Islet of Langerhans (tissue), 1 donor: Measurements from ENCODE around the gene LAMTOR4.

Experiments used
- FAIRE-seq: peaks from one replicate; lab custom pipeline; 2011; peaks lifted over from hg19 to GRCh38; lab: Jason Lieb, UNC

LAMTOR4 gene

GRCh38 chr7:100153708-100154535 is 5.2 kb downstream of the LAMTOR4 start:
- no peak for FAIRE-seq

- FAIRE-seq = no peak
Observed at GRCh38 chr7:100154651-100155491, 6.2 kb downstream of the LAMTOR4 start.

GRCh38 chr7:100155553-100156317 is 7.0 kb downstream of the LAMTOR4 start:
- FAIRE-seq = no peak

GRCh38 chr7:100156331-100157068 is 7.8 kb downstream of the LAMTOR4 start:
- no peak for FAIRE-seq

DNA sequence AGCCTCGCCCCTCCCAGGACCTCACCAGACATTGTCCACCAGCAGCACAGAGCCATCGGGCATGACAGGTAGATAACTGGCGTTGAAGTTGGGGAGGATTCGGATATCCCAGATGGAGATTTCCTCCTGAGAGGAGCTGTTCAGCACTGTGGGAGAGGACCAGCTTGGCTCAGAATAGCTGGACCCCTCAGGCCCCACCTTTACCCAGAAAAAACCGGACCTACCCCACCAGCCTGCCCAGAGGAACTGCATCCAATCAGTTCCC is 8.3 kb downstream of the LAMTOR4 start:
- FAIRE-seq = no peak

DNA sequence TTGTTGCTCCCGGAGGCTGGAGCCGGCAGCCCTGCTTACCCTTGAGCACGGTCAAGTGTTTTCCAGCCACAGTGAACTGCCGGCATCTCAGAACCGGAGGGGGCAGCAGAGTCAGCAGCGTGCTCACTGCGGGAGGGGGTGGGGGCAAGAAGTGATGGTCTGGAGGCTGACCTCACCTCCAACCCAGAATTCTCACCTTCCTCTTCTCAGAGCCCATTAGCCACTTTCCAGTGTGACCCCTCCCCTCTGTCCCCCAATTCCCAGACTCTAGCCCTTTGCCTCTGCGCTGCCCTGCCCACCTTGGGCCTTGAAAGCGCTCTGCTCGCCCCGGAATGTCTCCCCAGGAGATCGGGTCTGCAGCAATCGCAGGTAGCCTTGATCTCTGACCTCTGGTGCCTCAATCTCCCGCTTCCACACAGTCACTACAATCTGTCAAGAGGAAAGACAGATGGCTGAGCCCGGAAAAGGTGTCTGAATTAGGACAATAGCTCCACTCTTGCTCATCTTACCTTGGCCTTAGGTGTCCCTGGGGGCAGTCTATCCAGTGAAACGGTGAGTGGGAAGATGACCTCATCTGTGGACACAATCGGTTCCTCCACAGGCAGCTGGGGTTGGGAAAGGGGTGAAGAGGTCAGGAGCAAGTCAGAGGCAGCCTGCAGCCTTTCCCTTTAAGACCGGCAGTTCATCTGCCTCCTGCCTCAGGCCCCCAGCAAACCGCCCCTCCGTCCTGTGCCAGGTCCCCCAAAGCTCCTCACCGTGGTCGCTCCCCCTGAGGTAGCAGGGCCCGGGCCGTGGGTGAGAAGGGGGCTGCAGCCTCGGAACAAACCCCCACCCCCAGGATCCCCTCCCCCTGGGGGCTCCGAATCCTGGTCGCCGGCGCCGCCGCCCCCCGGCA is 8.9 kb downstream of the LAMTOR4 start:
- FAIRE-seq = no peak

- no peak for FAIRE-seq
Observed at GRCh38 chr7:100158229-100159098, 9.7 kb downstream of the LAMTOR4 start, which contains the start of gene TRAPPC14. TSS of gene TRAPPC14 (minus strand) at chr7:100158723. CDS start at chr7:100158499, 224 bp downstream.

GRCh38 chr7:100159099-100159623 is 10.4 kb downstream of the LAMTOR4 start:
- no peak for FAIRE-seq

DNA sequence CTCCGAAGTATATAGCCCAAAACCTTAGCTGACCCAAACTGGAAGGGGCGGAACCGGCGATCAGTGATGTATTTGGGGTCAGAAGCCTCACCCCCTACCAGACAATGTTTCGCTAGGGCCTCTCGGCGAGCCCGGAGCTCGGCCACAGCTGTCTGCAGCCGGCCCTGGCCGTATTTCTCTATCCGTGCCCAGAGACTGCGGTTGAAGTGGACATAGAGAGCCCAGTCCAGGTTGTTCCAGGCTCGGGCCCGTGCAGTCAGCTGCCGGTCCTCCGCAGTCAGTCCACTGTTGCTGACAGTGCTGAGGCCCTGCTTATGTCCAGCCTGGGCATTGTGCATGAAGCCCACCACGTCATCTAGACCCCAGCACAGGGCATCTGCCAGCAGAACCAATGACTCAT is 11.3 kb downstream of the LAMTOR4 start:
- no peak for FAIRE-seq

DNA sequence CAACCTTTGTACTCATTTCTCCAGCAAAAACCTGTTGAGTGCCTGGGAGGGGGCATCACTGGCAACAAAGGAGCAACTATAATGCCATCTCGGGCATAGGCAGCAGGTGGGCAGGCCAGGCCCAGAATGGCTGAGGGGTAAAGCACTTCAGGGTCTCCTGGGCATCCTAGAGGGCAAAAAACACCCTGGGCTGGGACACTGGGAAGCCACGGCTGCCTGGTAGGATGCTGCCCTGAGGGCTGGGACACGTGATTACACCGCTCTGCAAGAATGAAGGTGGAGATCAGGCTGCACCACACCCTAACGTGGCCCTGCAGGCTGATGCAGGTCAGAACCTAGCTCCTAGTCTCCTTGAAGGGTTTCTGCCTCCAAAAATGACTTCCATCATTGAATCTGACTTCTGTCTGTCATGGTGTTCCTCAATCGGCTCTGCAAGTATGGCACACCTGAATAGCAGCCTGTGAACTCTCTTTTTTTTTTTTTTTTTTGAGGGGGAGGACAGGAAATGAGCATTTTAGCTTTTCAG is 14.4 kb downstream of the LAMTOR4 start:
- FAIRE-seq = no peak

- no peak for FAIRE-seq
Observed at GRCh38 chr7:100163871-100164270, 15.2 kb downstream of the LAMTOR4 start.

- FAIRE-seq = no peak
Observed at GRCh38 chr7:100166317-100166940, 17.7 kb downstream of the LAMTOR4 start.

- no peak for FAIRE-seq
Observed at GRCh38 chr7:100166970-100167911, 18.5 kb downstream of the LAMTOR4 start.

GRCh38 chr7:100167912-100168323 is 19.2 kb downstream of the LAMTOR4 start:
- FAIRE-seq = no peak

GRCh38 chr7:100169147-100169850 is 20.6 kb downstream of the LAMTOR4 start:
- no peak for FAIRE-seq

- no peak for FAIRE-seq
Observed at GRCh38 chr7:100170101-100170897, 21.6 kb downstream of the LAMTOR4 start.
